ENCODE data around the gene SOX6. TPM values are rescaled to one million over a fixed set of nuclear protein-coding genes. Genes with fewer than 3 reads are reported as not detected.

Gene SOX6
- total RNA-seq, 1 experiment from 2014 or later = 7.9 TPM

DNA sequence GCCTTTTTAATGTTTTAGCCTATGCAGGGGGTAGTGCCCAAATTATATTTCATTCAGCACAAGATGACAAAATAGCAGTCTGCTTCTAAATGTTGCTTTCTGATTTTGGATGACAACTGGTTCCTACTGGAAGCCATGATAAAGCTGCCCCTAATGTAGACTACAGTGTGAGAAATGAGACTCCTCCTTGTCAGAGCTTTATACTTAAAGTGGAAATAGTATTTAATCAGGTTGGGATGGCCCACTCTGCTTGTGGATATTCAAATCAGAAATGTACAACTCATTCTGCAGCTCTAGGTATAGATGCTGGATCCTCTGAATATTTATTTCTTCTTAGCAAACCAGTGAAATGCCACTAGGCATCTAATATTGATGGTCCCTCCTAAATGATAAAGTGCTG is 171.3 kb downstream of the SOX6 start:
- no peak for DNase-seq
- Histone ChIP-seq H3K4me3 (no peak overlapping the region), H3K27ac (no peak overlapping the region), H3K9me3 (replicated peaks) (no peaks in the 10 kb centered on the region), H3K4me1 (no peaks in the 10 kb centered on the region), H3K27me3 (no peaks in the 10 kb centered on the region), H3K36me3 (no peaks in the 10 kb centered on the region)

DNA sequence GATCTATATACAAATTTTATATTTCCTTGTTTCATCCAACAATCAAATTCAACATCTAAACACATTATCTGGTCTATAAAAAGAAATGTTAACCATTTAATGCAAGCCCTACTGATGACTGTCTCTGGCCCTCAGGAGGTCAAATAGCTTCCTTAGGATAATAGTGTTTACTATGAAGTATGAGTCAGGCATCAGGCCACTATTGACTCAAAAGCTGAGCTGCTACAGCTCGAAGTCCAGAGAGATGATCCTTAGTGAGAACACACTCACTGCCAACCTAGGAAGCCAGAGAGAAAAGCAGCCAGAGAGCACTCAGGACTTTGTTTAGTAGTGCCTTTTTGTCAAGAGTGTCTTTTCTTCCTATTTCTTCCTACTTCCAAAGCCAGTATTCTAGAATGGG is 171.8 kb downstream of the SOX6 start:
- Histone ChIP-seq H3K27ac (no peak overlapping the region), H3K27me3 (no peaks in the 10 kb centered on the region)
- DNase-seq = peak in 1 of 2 experiments; percentile 30

DNA sequence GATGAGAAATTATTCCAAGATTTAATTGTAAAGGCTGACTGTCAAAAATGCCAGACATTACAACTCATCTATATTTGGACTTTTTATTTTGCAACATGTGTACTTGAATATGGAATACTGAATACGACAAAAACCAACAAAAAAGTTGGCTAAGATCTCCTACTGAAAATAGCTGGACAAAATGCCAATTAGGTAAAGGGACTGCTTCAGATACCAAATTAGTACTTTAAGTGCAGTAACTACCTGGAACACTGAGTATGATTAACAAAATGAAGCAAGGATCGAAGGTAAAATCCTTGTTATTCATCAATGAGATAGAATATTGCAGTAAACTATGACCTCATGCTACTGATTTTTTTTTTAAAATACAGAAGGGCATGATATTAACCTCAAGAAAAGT is 173.8 kb downstream of the SOX6 start:
- no peak for DNase-seq
- no peak overlapping the region for H3K27ac ChIP-seq
- H3K27me3 ChIP-seq = no peaks in the 10 kb centered on the region
- no peak overlapping the region for H3K4me3 ChIP-seq
- no peaks in the 10 kb centered on the region for H3K36me3 ChIP-seq
- H3K9me3 ChIP-seq (replicated peaks) = no peaks in the 10 kb centered on the region
- H3K4me1 ChIP-seq = peaks cover 9% of the 10 kb centered on the region

More for the DNA sequence above, 171.8 kb downstream of the SOX6 start:
- Histone ChIP-seq H3K4me1 (no peaks in the 10 kb centered on the region), H3K4me3 (no peak overlapping the region), H3K9me3 (replicated peaks) (no peaks in the 10 kb centered on the region), H3K36me3 (no peaks in the 10 kb centered on the region)

DNA sequence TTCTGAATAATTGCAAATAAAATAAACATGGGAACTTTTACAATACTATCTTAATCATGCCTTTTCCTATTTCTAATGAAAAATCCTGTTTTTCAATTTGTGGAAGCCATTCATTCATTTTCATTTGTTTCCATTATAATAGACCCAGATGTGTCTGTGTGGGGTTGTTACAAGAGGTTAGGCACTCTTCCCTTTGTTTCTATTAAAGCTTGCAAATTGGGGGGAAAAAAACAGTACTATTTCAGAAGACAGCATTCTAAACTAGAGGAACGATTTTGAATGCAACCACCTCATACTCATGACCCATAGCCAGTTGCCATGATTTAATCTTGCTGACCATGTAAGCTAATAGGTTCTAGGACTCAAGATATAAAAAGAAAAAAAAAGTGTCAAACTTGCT is 175.5 kb downstream of the SOX6 start:
- no peak overlapping the region for H3K4me3 ChIP-seq
- no peak for DNase-seq
- 0 out of 2 replicates have a peak, but pooled peaks cover 2% of the 10 kb centered on the region for H3K9me3 ChIP-seq (replicated peaks)
- H3K27ac ChIP-seq = no peak overlapping the region
- H3K27me3 ChIP-seq = no peaks in the 10 kb centered on the region
- H3K36me3 ChIP-seq = no peaks in the 10 kb centered on the region
- H3K4me1 ChIP-seq = peaks cover 9% of the 10 kb centered on the region

GRCh38 chr11:16179676-16180075 is 176.7 kb downstream of the SOX6 start:
- Histone ChIP-seq H3K4me3 (no peak overlapping the region), H3K27ac (no peak overlapping the region), H3K4me1 (peaks cover 9% of the 10 kb centered on the region), H3K36me3 (no peaks in the 10 kb centered on the region), H3K9me3 (replicated peaks) (0 out of 2 replicates have a peak, but pooled peaks cover 2% of the 10 kb centered on the region), H3K27me3 (no peaks in the 10 kb centered on the region)
- no peak for DNase-seq

GRCh38 chr11:16178273-16178672 is 178.1 kb downstream of the SOX6 start:
- no peak overlapping the region for H3K27ac ChIP-seq
- DNase-seq = no peak
- H3K27me3 ChIP-seq = no peaks in the 10 kb centered on the region
- 0 out of 2 replicates have a peak, but pooled peaks cover 2% of the 10 kb centered on the region for H3K9me3 ChIP-seq (replicated peaks)
- H3K4me3 ChIP-seq = no peak overlapping the region
- H3K36me3 ChIP-seq = no peaks in the 10 kb centered on the region
- H3K4me1 ChIP-seq = peaks cover 9% of the 10 kb centered on the region

GRCh38 chr11:16177688-16178087 is 178.7 kb downstream of the SOX6 start:
- Histone ChIP-seq H3K4me1 (peaks cover 9% of the 10 kb centered on the region), H3K27ac (no peak overlapping the region), H3K4me3 (no peak overlapping the region), H3K27me3 (no peaks in the 10 kb centered on the region), H3K36me3 (no peaks in the 10 kb centered on the region), H3K9me3 (replicated peaks) (0 out of 2 replicates have a peak, but pooled peaks cover 2% of the 10 kb centered on the region)
- DNase-seq = no peak

GRCh38 chr11:16173798-16174197 is 182.5 kb downstream of the SOX6 start:
- no peak for DNase-seq
- Histone ChIP-seq H3K27ac (no peak overlapping the region), H3K9me3 (replicated peaks) (0 out of 2 replicates have a peak, but pooled peaks cover 2% of the 10 kb centered on the region), H3K4me1 (peaks cover 9% of the 10 kb centered on the region), H3K4me3 (no peak overlapping the region), H3K36me3 (no peaks in the 10 kb centered on the region), H3K27me3 (no peaks in the 10 kb centered on the region)

DNA sequence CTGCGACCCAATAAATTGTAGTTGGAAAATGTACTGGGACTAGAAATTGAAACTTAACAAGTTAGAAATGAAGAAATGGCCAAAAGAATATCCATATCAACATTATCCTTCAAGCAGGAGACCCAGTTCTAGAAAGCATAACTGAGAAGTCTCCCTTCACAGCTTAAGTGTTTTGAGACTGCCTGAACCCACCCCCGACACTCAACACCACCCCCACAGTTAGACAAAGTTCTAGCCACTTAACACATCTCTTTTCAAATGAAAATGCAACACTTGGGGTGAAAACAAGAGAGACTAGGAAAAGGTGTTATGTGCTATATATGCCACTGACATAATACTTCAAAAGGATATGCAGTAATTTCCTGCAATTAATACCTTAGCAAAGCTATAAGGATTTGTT is 184.5 kb downstream of the SOX6 start:
- Histone ChIP-seq H3K4me1 (no peaks in the 10 kb centered on the region), H3K4me3 (no peak overlapping the region), H3K27ac (no peak overlapping the region), H3K9me3 (replicated peaks) (no peaks in the 10 kb centered on the region), H3K36me3 (no peaks in the 10 kb centered on the region), H3K27me3 (no peaks in the 10 kb centered on the region)
- no peak for DNase-seq

- Histone ChIP-seq H3K27me3 (no peaks in the 10 kb centered on the region), H3K4me3 (no peak overlapping the region), H3K4me1 (no peaks in the 10 kb centered on the region), H3K27ac (no peak overlapping the region), H3K9me3 (replicated peaks) (no peaks in the 10 kb centered on the region), H3K36me3 (no peaks in the 10 kb centered on the region)
- DNase-seq = no peak
Measured at GRCh38 chr11:16169956-16170847, 186.1 kb downstream of the SOX6 start.

DNA sequence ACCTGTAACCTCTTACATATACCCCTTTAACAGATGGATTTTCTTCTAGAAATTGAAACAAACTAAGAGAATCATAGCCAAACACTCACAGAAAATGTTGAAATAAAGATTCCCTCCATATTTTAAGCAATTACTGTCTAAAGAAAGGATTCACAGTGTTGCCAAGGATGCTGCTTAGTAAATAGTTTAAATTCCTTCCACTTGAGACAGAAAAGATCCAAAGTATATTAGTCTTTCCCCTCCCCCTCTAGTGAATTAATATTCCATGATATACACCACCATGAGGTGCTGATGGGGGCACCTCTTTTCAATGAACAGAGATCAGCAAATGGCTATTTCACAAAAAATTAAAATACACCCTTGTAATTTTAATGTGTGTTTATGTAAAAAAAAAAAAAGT is 186.8 kb downstream of the SOX6 start:
- H3K36me3 ChIP-seq = no peaks in the 10 kb centered on the region
- H3K27ac ChIP-seq = no peak overlapping the region
- no peaks in the 10 kb centered on the region for H3K9me3 ChIP-seq (replicated peaks)
- no peaks in the 10 kb centered on the region for H3K4me1 ChIP-seq
- no peaks in the 10 kb centered on the region for H3K27me3 ChIP-seq
- H3K4me3 ChIP-seq = no peak overlapping the region
- DNase-seq = no peak

GRCh38 chr11:16167706-16168487 is 188.4 kb downstream of the SOX6 start:
- Histone ChIP-seq H3K27me3 (no peaks in the 10 kb centered on the region), H3K9me3 (replicated peaks) (no peaks in the 10 kb centered on the region), H3K36me3 (no peaks in the 10 kb centered on the region), H3K4me3 (no peak overlapping the region), H3K4me1 (no peaks in the 10 kb centered on the region), H3K27ac (no peak overlapping the region)
- DNase-seq = no peak

- Histone ChIP-seq H3K27me3 (no peaks in the 10 kb centered on the region), H3K36me3 (no peaks in the 10 kb centered on the region), H3K9me3 (replicated peaks) (no peaks in the 10 kb centered on the region), H3K27ac (no peak overlapping the region), H3K4me3 (no peak overlapping the region), H3K4me1 (no peaks in the 10 kb centered on the region)
- DNase-seq = no peak
Measured at GRCh38 chr11:16166571-16166970, 189.8 kb downstream of the SOX6 start.

GRCh38 chr11:16160146-16160545 is 196.2 kb downstream of the SOX6 start:
- DNase-seq = peak in 1 of 2 experiments; percentile 55
- Histone ChIP-seq H3K9me3 (replicated peaks) (no peaks in the 10 kb centered on the region), H3K27ac (no peak overlapping the region), H3K27me3 (no peaks in the 10 kb centered on the region), H3K4me3 (no peak overlapping the region), H3K4me1 (no peaks in the 10 kb centered on the region; the same call in none of the 2 replicates), H3K36me3 (no peaks in the 10 kb centered on the region)

DNA sequence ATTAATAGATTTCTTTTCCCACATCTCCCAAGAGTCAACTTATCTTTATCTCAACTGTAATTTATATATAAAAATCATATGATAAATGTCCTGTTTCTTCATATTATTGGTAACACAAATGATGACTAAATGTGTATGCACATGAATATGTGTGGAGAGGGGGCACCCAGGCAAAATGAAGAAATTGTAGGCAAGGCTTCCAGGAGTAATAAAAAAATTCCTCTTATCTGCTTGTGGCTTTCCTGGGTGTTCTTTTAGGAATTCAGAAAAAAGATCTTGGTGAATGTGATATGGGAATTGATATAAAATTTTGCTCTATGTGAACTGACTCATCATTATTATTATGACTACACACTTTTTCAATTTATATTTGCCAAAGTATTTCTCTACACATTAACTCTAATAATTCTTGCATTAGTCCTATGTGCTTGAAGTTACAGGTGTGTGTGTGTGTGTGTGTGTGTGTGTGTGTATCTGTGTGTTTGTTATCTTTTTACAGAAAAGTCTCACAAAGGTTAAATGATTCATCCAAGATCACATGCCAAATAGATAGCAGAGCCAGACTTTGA is 197.8 kb downstream of the SOX6 start:
- no peak for DNase-seq

More for the DNA sequence above, 197.8 kb downstream of the SOX6 start:
- no peak overlapping the region for H3K27ac ChIP-seq
- no peaks in the 10 kb centered on the region for H3K36me3 ChIP-seq
- no peaks in the 10 kb centered on the region for H3K27me3 ChIP-seq
- no peak overlapping the region for H3K4me3 ChIP-seq
- peaks cover 8% of the 10 kb centered on the region for H3K4me1 ChIP-seq
- no peaks in the 10 kb centered on the region for H3K9me3 ChIP-seq (replicated peaks)

Data from SJCRH30 (cell line).